Immature natural killer cell (primary cell): ENCODE results near the gene TRIM75. TPM values are rescaled to one million over a fixed set of nuclear protein-coding genes. Genes with fewer than 3 reads are reported as not detected.

Experiments used
- DNase-seq, 3 donors: peaks; one replicate each; pipeline ENCODE4 v3.0.0; 2022; ENCODE audit warnings: mixed read lengths in 1 of 3
- H3K27ac Mint-ChIP-seq, 6 donors: one replicate each; pipeline ENCODE4 v1.8.0; 2020; ENCODE audit warnings: mixed read lengths in 6 of 6, mild to moderate bottlenecking in 5 of 6, inconsistent platforms in 4 of 6, moderate library complexity in 3 of 6
- H3K27me3 Mint-ChIP-seq, 3 donors: one replicate each; pipeline ENCODE4 v1.8.0; 2020 to 2021; ENCODE audit warnings: low read depth in 3 of 3, mild to moderate bottlenecking in 3 of 3, mixed read lengths in 3 of 3, moderate library complexity in 3 of 3, inconsistent platforms in 1 of 3
- H3K36me3 Mint-ChIP-seq, 3 donors: one replicate each; pipeline ENCODE4 v1.8.0; 2020; ENCODE audit warnings: mixed read lengths in 3 of 3, inconsistent platforms in 2 of 3, mild to moderate bottlenecking in 2 of 3
- H3K4me1 Mint-ChIP-seq, 2 donors: one replicate each; pipeline ENCODE4 v1.8.0; 2020; ENCODE audit warnings: inconsistent platforms in 2 of 2, mild to moderate bottlenecking in 2 of 2, mixed read lengths in 2 of 2, moderate library complexity in 1 of 2
- H3K4me3 Mint-ChIP-seq, 5 donors: one replicate each; pipeline ENCODE4 v1.8.0; 2020; ENCODE audit warnings: mild to moderate bottlenecking in 5 of 5, mixed read lengths in 5 of 5, inconsistent platforms in 3 of 5, moderate library complexity in 3 of 5
- H3K9me3 Mint-ChIP-seq, 6 donors: one replicate each; pipeline ENCODE4 v1.8.0; 2020; ENCODE audit warnings: mild to moderate bottlenecking in 6 of 6, mixed read lengths in 6 of 6, inconsistent platforms in 4 of 6, moderate library complexity in 3 of 6
- polyA plus RNA-seq, 3 donors: library from polyadenylated mRNA; unstranded; fragments of 300-500 nt; fragmentation: Illumina TruSeq; gene quantifications; one replicate each; pipeline ENCODE4 v1.2.3, GENCODE V29; 2021

TRIM75 gene
- polyA plus RNA-seq, 3 donors from 2014 or later: not detected

DNA sequence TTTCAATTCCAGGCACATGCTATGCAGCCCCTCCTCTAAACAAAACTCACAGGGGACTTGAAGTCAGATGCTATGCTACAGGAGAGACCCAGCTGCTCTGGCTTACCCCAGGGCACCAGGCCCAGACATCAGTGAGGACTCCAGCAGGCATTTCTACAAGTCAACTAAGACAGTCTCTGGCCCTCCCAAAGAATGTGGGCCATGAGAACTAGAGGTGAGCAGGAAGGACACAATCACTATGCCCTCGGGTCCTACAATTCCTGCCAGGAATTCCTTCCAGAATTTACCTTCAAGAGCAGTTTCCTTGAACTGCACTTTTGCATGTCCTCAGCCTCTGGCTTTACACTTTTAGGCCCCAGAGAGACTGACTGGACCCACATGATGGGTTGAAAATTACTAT, 41.6 kb downstream of the TRIM75 start:
- peaks cover 4 to 14% (median 8%) of the 10 kb centered on the region in 3 donors for H3K36me3 Mint-ChIP-seq
- no peaks in the 10 kb centered on the region for H3K9me3 Mint-ChIP-seq
- DNase-seq: no peak
- no peak overlapping the region for H3K27ac Mint-ChIP-seq
- H3K4me1 Mint-ChIP-seq: no peaks in the 10 kb centered on the region
- no peak overlapping the region for H3K4me3 Mint-ChIP-seq
- no peaks in the 10 kb centered on the region for H3K27me3 Mint-ChIP-seq

DNA sequence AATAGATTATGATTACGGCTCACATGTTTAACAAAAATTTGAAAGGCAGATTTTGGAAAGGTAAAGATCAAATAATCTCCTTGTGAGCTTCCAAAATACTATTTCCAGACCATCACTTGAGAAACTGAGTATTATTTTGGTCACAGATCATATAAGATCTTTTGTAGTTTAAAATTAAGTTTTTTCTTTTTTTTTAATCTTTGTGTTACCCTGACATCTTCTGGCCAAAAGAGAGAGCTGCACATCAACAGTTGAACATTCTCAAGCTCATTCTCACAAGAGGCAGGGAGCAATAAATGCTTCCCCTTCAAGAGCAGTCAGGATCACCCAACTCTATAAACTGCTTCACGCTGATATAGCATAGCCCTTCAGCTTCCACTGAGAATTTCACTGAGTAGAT, 43.1 kb downstream of the TRIM75 start:
- Mint-ChIP-seq H3K9me3 (no peaks in the 10 kb centered on the region), H3K27ac (no peak overlapping the region), H3K4me1 (no peaks in the 10 kb centered on the region), H3K27me3 (no peaks in the 10 kb centered on the region), H3K4me3 (no peak overlapping the region), H3K36me3 (peaks cover 4 to 12% (median 9%) of the 10 kb centered on the region in 3 donors)
- no peak for DNase-seq

DNA sequence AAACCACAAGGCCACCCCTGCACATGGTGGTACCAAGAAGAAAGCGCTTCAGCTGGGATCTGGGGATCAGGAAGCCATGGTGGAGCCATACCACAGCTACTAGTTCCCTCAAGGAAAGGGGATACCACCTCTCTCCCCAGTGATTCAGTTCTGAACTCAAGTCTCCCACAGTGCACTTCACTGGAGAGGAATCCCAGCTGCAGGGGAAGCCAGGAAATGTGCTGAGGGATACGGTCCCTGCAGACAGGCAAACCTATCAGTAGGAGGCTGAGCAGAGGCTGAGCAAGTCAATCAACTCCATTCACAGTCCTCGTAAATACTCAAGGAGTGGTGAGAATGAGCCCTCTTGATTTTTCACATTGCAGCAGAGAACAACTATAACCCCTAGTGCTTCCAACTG, 48.0 kb downstream of the TRIM75 start:
- Mint-ChIP-seq H3K9me3 (no peaks in the 10 kb centered on the region), H3K27me3 (no peaks in the 10 kb centered on the region), H3K27ac (no peak overlapping the region), H3K4me3 (no peak overlapping the region), H3K4me1 (peaks cover 7 to 9% of the 10 kb centered on the region in 2 donors), H3K36me3 (peaks cover 9 to 17% (median 13%) of the 10 kb centered on the region in 3 donors)
- no peak for DNase-seq

GRCh38 chr4:165106518-165106917, 52.9 kb downstream of the TRIM75 start:
- H3K27ac Mint-ChIP-seq: no peak overlapping the region
- no peaks in the 10 kb centered on the region for H3K9me3 Mint-ChIP-seq
- peaks cover 5 to 10% (median 5%) of the 10 kb centered on the region in 3 donors for H3K36me3 Mint-ChIP-seq
- H3K27me3 Mint-ChIP-seq: no peaks in the 10 kb centered on the region
- peaks cover 8 to 13% of the 10 kb centered on the region in 2 donors for H3K4me1 Mint-ChIP-seq
- no peak for DNase-seq
- no peak overlapping the region for H3K4me3 Mint-ChIP-seq

Other genes starting within 250 kb of the TRIM75 start
- not detected for gene APELA, start 176.7 kb upstream of the TRIM75 start, polyA plus RNA-seq
- 1 to 10 TPM in 2 of 3 donors, not detected in 1; 1.8 to 2.5 TPM for gene TRIM61, start 76.2 kb upstream of the TRIM75 start, polyA plus RNA-seq
- not detected for gene TRIM60, start 21.9 kb upstream of the TRIM75 start, polyA plus RNA-seq
- gene TMEM192, start 59.0 kb downstream of the TRIM75 start, polyA plus RNA-seq: 10 to 100 TPM; 12.0 to 33.2 (median 26.0) TPM
- 1 to 10 TPM; 2.6 to 4.0 (median 3.5) TPM for gene KLHL2, start 153.7 kb downstream of the TRIM75 start, polyA plus RNA-seq